ENCODE data around the gene PSPN. TPM values are rescaled to one million over a fixed set of nuclear protein-coding genes. Genes with fewer than 3 reads are reported as not detected.

PSPN gene, protein sequence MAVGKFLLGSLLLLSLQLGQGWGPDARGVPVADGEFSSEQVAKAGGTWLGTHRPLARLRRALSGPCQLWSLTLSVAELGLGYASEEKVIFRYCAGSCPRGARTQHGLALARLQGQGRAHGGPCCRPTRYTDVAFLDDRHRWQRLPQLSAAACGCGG
- 1.5 and 1.9 TPM in 2 replicates for total RNA-seq

DNA sequence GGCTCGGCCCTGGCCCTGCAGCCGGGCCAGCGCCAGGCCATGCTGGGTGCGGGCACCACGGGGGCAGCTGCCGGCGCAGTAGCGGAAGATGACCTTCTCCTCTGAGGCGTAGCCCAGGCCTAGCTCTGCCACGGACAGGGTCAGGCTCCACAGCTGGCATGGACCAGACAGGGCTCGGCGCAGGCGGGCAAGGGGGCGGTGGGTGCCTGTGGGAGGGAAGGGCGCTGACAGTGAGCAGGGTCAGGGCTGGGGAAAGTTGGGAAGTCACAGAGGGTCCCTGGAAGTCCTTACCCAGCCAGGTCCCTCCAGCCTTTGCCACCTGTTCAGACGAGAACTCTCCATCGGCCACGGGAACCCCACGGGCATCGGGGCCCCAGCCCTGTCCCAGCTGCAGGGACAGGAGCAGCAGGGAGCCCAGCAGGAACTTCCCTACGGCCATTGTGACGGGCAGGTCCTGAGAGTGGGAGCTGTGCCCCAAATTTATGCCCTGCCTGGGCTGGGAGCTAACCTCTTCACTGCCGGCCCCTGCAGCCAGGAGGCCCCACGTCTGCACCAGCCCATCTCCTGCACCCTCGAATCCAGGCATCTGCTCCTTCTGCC lies at the start of gene PSPN:
PSPN (minus strand) TSS at position 523 of the 600 bp plus-strand sequence; CDS start at position 439, 84 bp downstream.

DNA sequence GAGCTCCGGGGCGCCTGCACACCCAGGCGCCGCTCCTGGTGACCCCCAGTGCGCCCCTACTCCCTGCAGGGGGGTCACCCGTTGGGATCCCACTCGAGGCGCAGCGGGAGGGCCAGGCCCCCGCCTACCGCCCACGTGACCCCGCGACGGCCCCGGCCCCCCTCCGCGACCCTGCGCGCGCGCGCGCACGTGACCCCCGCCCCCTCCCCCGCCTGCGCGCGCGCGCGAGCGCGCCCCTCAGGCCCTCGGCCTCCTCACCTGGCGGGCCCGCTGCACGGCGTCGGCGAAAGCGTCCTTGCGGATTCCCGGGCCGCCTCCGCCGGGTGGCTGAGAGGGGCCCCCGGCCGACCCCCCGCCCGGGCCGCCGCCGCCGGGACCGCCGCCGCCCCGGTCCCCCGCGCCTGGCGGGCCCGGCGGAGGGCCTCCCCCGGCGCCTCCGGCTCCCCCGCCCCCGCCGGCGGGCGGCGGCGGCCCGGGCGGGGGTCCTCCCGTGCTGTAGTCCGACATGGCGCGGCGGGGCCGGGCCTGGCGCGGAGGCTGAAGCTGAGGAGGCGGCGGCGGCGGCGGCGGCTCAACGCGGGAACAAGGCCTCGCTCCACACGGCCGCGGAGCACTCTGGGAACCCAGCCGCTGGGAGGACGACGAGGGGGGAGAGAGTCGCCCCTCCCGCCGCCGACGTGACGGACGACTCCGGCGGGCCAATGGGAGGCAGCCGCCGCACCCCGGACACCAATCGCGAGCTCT lies 48.6 kb upstream of the PSPN start, which contains the start of gene KHSRP:
KHSRP (minus strand) TSS at position 617 of the 744 bp plus-strand sequence; CDS start at position 507, 110 bp downstream.

DNA sequence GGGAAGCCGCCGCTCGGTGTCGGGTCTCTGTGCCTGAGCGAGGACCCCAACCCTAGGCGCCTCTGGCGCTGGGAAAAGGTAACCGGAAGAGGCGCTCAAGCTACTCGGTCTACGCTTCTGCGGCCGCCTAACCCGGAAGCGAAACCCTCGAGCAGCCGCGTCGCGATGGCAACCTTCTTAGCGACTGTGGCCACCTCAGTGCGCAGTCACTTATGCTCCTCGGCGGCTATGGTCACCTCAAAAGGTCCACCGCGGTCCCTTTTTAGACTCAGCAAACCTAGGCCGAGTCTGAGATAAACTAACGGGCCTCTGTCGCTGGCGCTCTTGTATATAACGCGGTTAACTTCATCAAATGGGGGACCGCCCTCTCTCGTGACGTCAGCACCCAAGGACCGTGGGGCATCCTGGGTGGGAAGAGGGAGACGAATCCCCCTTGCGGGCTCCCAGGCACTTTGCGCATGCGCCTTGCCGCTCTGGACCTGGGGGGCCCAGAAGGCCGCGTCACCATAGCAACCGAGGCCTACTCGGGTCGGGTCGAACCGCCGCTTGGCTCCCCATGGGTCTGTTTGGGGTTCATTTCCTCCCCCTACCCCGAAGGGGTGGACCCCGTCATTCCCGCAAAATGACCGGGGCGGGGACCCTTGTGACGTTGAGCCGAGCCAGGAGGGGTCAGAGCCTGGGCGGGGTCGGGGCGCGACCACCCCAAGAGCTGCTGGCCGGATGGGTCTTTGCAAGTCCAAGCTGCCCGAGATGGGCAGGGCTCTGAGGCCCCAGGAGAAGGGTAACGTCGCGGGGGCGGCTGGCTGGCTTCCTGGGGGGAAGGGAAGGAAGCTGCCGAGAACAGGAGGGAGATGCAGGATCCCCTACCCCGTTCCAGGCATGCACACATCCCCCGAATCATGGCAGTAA lies 17.6 kb upstream of the PSPN start, which contains the start of gene GTF2F1:
GTF2F1 (minus strand) TSS at position 91 of the 909 bp plus-strand sequence. CDS start 169 bp downstream, outside the sequence.

DNA sequence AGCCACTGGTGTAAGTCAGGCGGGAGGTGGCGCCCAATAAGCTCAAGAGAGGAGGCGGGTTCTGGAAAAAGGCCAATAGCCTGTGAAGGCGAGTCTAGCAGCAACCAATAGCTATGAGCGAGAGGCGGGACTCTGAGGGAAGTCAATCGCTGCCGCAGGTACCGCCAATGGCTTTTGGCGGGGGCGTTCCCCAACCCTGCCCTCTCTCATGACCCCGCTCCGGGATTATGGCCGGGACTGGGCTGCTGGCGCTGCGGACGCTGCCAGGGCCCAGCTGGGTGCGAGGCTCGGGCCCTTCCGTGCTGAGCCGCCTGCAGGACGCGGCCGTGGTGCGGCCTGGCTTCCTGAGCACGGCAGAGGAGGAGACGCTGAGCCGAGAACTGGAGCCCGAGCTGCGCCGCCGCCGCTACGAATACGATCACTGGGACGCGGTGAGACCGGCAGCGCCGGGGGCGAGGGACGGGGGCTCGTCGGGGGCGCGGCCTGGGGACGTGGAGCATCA lies 3.1 kb downstream of the PSPN start, which contains the start of gene ALKBH7:
ALKBH7 (plus strand) TSS at position 201 of the 502 bp plus-strand sequence; CDS start at position 228, 27 bp downstream.

DNA sequence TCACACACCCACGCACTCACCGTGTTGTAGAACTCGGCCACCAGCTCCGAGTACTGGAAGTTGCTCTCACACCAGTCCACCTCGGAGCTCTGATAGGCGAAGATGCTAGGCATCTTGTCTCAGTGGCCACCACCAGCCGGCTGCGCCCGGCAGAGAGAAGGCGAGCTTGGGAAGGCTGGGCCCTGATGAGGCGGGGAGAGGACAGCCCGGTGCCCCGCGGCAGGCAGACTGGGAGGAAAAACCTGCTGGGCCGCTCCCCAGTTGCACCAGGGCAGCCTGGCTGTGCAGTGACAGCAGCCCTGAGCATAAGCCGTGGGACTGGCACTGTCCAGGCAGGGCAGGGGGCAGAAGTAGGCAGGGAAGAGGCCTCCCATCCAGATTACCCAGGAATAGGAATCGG lies 42.3 kb downstream of the PSPN start, which contains the start of gene ACER1:
ACER1 (minus strand) TSS at position 174 of the 400 bp plus-strand sequence; CDS start at position 113, 61 bp downstream.

Other genes with a start within 250 kb of the PSPN start
- gene ACSBG2, start 240.3 kb downstream of the PSPN start, total RNA-seq, result not detected in 2 replicates
- gene MLLT1, start 96.0 kb downstream of the PSPN start, total RNA-seq, result 11.3 and 14.5 TPM in 2 replicates
- gene ACER1, start 42.3 kb downstream of the PSPN start, total RNA-seq, result not detected in 2 replicates
- gene CLPP, start 14.4 kb downstream of the PSPN start, total RNA-seq, result 34.8 and 37.5 TPM in 2 replicates
- 20.3 and 20.9 TPM in 2 replicates for gene ALKBH7, start 3.1 kb downstream of the PSPN start, total RNA-seq
- gene GTF2F1, start 17.2 kb upstream of the PSPN start, total RNA-seq, result 37.1 and 37.7 TPM in 2 replicates
- 145 and 152 TPM in 2 replicates for gene KHSRP, start 48.9 kb upstream of the PSPN start, total RNA-seq
- gene SLC25A41, start 57.8 kb upstream of the PSPN start, total RNA-seq, result 0.07 TPM in 1 of 2 replicates, not detected in the other
- 48.2 and 56.6 TPM in 2 replicates for gene SLC25A23, start 83.9 kb upstream of the PSPN start, total RNA-seq
- 0.17 TPM in 1 of 2 replicates, not detected in the other for gene CRB3, start 88.3 kb upstream of the PSPN start, total RNA-seq
- under 0.01 TPM in 1 of 2 replicates, not detected in the other for gene DENND1C, start 105.9 kb upstream of the PSPN start, total RNA-seq
- not detected in 2 replicates for gene TUBB4A, start 126.4 kb upstream of the PSPN start, total RNA-seq
- gene TNFSF9, start 155.1 kb upstream of the PSPN start, total RNA-seq, result 0.26 and 0.99 TPM in 2 replicates
- not detected in 2 replicates for gene CD70, start 215.2 kb upstream of the PSPN start, total RNA-seq

Measured in smooth muscle cell of the pulmonary artery (primary cell).